Measurements from ENCODE around the gene CNDP1. TPM values are rescaled to one million over a fixed set of nuclear protein-coding genes. Genes with fewer than 3 reads are reported as not detected.

The CNDP1 gene
- total RNA-seq, 1 donor from 2014 or later: not detected

- no peak overlapping the region for H3K27ac Mint-ChIP-seq (ENCODE audit: unreplicated experiment)
- FAIRE-seq (no peak), DNase-seq (ENCODE audit: low read depth) (no peak)
- no peak overlapping the region for H3K27ac ChIP-seq (ENCODE audit: low read depth, low read length)
- no peaks in the 10 kb centered on the region for H3K4me1 ChIP-seq (ENCODE audit: insufficient read depth, low read length)
- H3K4me1 Mint-ChIP-seq (ENCODE audit: low read depth, unreplicated experiment): peaks cover 4% of the 10 kb centered on the region
- no peaks in the 10 kb centered on the region for H3K27me3 ChIP-seq (ENCODE audit: insufficient read depth, low read length)
- no peaks in the 10 kb centered on the region for H3K36me3 Mint-ChIP-seq (ENCODE audit: low read depth, unreplicated experiment)
- H3K9me3 Mint-ChIP-seq (ENCODE audit: unreplicated experiment): no peaks in the 10 kb centered on the region
- no peak overlapping the region for H3K9ac ChIP-seq (ENCODE audit: low read length)
- no peak overlapping the region for H3K4me3 Mint-ChIP-seq (ENCODE audit: unreplicated experiment)
- no peaks in the 10 kb centered on the region for H3K9me3 ChIP-seq (ENCODE audit: insufficient read depth, low read depth, low read length)
- H3K79me2 ChIP-seq (ENCODE audit: insufficient read depth, low read length): peaks cover 79% of the 10 kb centered on the region
- no peak overlapping the region for H3K4me2 ChIP-seq (ENCODE audit: low read length)
- no peak overlapping the region for H2AFZ ChIP-seq (ENCODE audit: low read depth, low read length)
- H4K20me1 ChIP-seq (ENCODE audit: insufficient read depth, low read length): peaks cover 75% of the 10 kb centered on the region
- no peak overlapping the region for H3K4me3 ChIP-seq (ENCODE audit: insufficient read depth, low read depth, low read length)
- no peaks in the 10 kb centered on the region for H3K27me3 Mint-ChIP-seq (ENCODE audit: low read depth, unreplicated experiment)
- TF ChIP-seq EZH2 (IDR thresholded peaks at IDR 0.05; ENCODE audit: insufficient read depth, low read length) (no peak), CTCF (IDR thresholded peaks at IDR 0.05; ENCODE audit: insufficient read depth, low read depth, low read length) (no peak)
- no peaks in the 10 kb centered on the region for H3K36me3 ChIP-seq (ENCODE audit: insufficient read depth, low read length)
Measured at GRCh38 chr18:74624466-74624865, 90.2 kb downstream of the CNDP1 start.

GRCh38 chr18:74625157-74625556, 90.9 kb downstream of the CNDP1 start:
- Histone ChIP-seq H3K79me2 (ENCODE audit: insufficient read depth, low read length) (peaks cover 76% of the 10 kb centered on the region), H4K20me1 (ENCODE audit: insufficient read depth, low read length) (peaks cover 74% of the 10 kb centered on the region), H3K9me3 (ENCODE audit: insufficient read depth, low read depth, low read length) (no peaks in the 10 kb centered on the region), H2AFZ (ENCODE audit: low read depth, low read length) (no peak overlapping the region), H3K4me2 (ENCODE audit: low read length) (no peak overlapping the region), H3K4me3 (ENCODE audit: insufficient read depth, low read depth, low read length) (no peak overlapping the region), H3K27me3 (ENCODE audit: insufficient read depth, low read length) (no peaks in the 10 kb centered on the region), H3K9ac (ENCODE audit: low read length) (no peak overlapping the region), H3K4me1 (ENCODE audit: insufficient read depth, low read length) (no peaks in the 10 kb centered on the region), H3K27ac (ENCODE audit: low read depth, low read length) (no peak overlapping the region), H3K36me3 (ENCODE audit: insufficient read depth, low read length) (no peaks in the 10 kb centered on the region)
- FAIRE-seq: no peak
- Mint-ChIP-seq H3K4me3 (ENCODE audit: unreplicated experiment) (no peak overlapping the region), H3K27ac (ENCODE audit: unreplicated experiment) (no peak overlapping the region), H3K27me3 (ENCODE audit: low read depth, unreplicated experiment) (no peaks in the 10 kb centered on the region), H3K9me3 (ENCODE audit: unreplicated experiment) (no peaks in the 10 kb centered on the region), H3K4me1 (ENCODE audit: low read depth, unreplicated experiment) (peaks cover 4% of the 10 kb centered on the region), H3K36me3 (ENCODE audit: low read depth, unreplicated experiment) (no peaks in the 10 kb centered on the region)
- no peak for TF ChIP-seq CTCF (IDR thresholded peaks at IDR 0.05; ENCODE audit: insufficient read depth, low read depth, low read length)
- no peak for TF ChIP-seq EZH2 (IDR thresholded peaks at IDR 0.05; ENCODE audit: insufficient read depth, low read length)
- DNase-seq (ENCODE audit: low read depth): peak; percentile 37

- H3K4me1 ChIP-seq (ENCODE audit: insufficient read depth, low read length): no peaks in the 10 kb centered on the region
- no peak overlapping the region for H3K9ac ChIP-seq (ENCODE audit: low read length)
- FAIRE-seq (peak; percentile 5), DNase-seq (ENCODE audit: low read depth) (no peak)
- Mint-ChIP-seq H3K27ac (ENCODE audit: unreplicated experiment) (no peak overlapping the region), H3K9me3 (ENCODE audit: unreplicated experiment) (no peaks in the 10 kb centered on the region), H3K4me1 (ENCODE audit: low read depth, unreplicated experiment) (peaks cover 3% of the 10 kb centered on the region), H3K27me3 (ENCODE audit: low read depth, unreplicated experiment) (no peaks in the 10 kb centered on the region), H3K36me3 (ENCODE audit: low read depth, unreplicated experiment) (no peaks in the 10 kb centered on the region), H3K4me3 (ENCODE audit: unreplicated experiment) (no peak overlapping the region)
- peaks cover 65% of the 10 kb centered on the region for H3K79me2 ChIP-seq (ENCODE audit: insufficient read depth, low read length)
- no peak overlapping the region for H3K27ac ChIP-seq (ENCODE audit: low read depth, low read length)
- TF ChIP-seq EZH2 (IDR thresholded peaks at IDR 0.05; ENCODE audit: insufficient read depth, low read length): no peak
- TF ChIP-seq CTCF (IDR thresholded peaks at IDR 0.05; ENCODE audit: insufficient read depth, low read depth, low read length): no peak
- no peaks in the 10 kb centered on the region for H3K27me3 ChIP-seq (ENCODE audit: insufficient read depth, low read length)
- H4K20me1 ChIP-seq (ENCODE audit: insufficient read depth, low read length): peaks cover 72% of the 10 kb centered on the region
- no peak overlapping the region for H3K4me2 ChIP-seq (ENCODE audit: low read length)
- H3K4me3 ChIP-seq (ENCODE audit: insufficient read depth, low read depth, low read length): no peak overlapping the region
- H3K36me3 ChIP-seq (ENCODE audit: insufficient read depth, low read length): no peaks in the 10 kb centered on the region
- H2AFZ ChIP-seq (ENCODE audit: low read depth, low read length): no peak overlapping the region
- H3K9me3 ChIP-seq (ENCODE audit: insufficient read depth, low read depth, low read length): no peaks in the 10 kb centered on the region
Measured at GRCh38 chr18:74626049-74626874, 92.0 kb downstream of the CNDP1 start.
